Liver (tissue), 9 donors: ENCODE measurements around the gene BCAP29. TPM values are rescaled to one million over a fixed set of nuclear protein-coding genes. Genes with fewer than 3 reads are reported as not detected.

Experiments used
- DNase-seq: peaks from one replicate; pipeline ENCODE4 v3.0.0-alpha.2; 2017; ENCODE audit warnings: low spot score
- H3K27ac ChIP-seq, 2 donors: one replicate each; pipeline ENCODE4 v1.7.0; 2013; ENCODE audit warnings: inconsistent platforms in 2 of 2, low read length in 2 of 2, control low read depth in 1 of 2, low read depth in 1 of 2, mild to moderate bottlenecking in 1 of 2
- H3K27me3 ChIP-seq, 4 donors: one replicate each; pipeline versions ENCODE4 v1.6.1 to v1.7.0; 2013; ENCODE audit warnings: low read length in 3 of 4, inconsistent platforms in 1 of 4, mild to moderate bottlenecking in 1 of 4, moderate library complexity in 1 of 4; ENCODE audit not compliant: control insufficient read depth in 4 of 4, insufficient read depth in 4 of 4
- H3K36me3 ChIP-seq, 4 donors: one replicate each; pipeline versions ENCODE4 v1.6.1 to v1.7.0; 2013; ENCODE audit warnings: low read length in 3 of 4, mild to moderate bottlenecking in 3 of 4, low read depth in 1 of 4, moderate library complexity in 1 of 4; ENCODE audit not compliant: control insufficient read depth in 4 of 4, insufficient read depth in 3 of 4
- H3K4me1 ChIP-seq, 4 donors: one replicate each; pipeline versions ENCODE4 v1.6.1 to v1.7.0; 2013; ENCODE audit warnings: low read length in 3 of 4, mild to moderate bottlenecking in 3 of 4, moderate library complexity in 1 of 4; ENCODE audit not compliant: control insufficient read depth in 4 of 4, insufficient read depth in 4 of 4
- H3K4me3 ChIP-seq, 3 donors: one replicate each; pipeline versions ENCODE4 v1.6.1 to v1.7.0; 2013; ENCODE audit warnings: low read length in 3 of 3, control low read depth in 1 of 3, low read depth in 1 of 3, mild to moderate bottlenecking in 1 of 3
- H3K9ac ChIP-seq, 2 donors: one replicate each; pipeline ENCODE4 v1.7.0; 2013; ENCODE audit warnings: low read length in 2 of 2, mild to moderate bottlenecking in 2 of 2, moderate library complexity in 2 of 2, control low read depth in 1 of 2, low read depth in 1 of 2
- H3K9me3 ChIP-seq, 4 donors: one replicate each; pipeline versions ENCODE4 v1.6.1 to v1.7.0; 2013; ENCODE audit warnings: low read length in 3 of 4; ENCODE audit not compliant: control insufficient read depth in 4 of 4
- CTCF ChIP-seq: fragments of 150-350 bp; IDR thresholded peaks from 2 replicates; pipeline ENCODE4 v1.5.1; 2017; ENCODE audit warnings: improper control_type of control experiment, low read depth, low read length; ENCODE audit not compliant: missing input control
- EGR1 ChIP-seq, 2 donors: IDR thresholded peaks; 2 replicates each; pipeline ENCODE4 v1.6.1; 2016 to 2018; ENCODE audit warnings: antibody characterized with exemption in 2 of 2, low read depth in 2 of 2
- FOXA1 ChIP-seq: IDR thresholded peaks from 2 replicates; pipeline ENCODE4 v1.6.1; 2016; ENCODE audit warnings: antibody characterized with exemption
- FOXA2 ChIP-seq: IDR thresholded peaks from 2 replicates; pipeline ENCODE4 v1.6.1; 2016; ENCODE audit warnings: antibody characterized with exemption
- GABPA ChIP-seq, 2 donors: IDR thresholded peaks in 1 of 2; conservative IDR thresholded peaks in 1 of 2; 2 replicates each; pipeline ENCODE4 v1.6.1; 2016; ENCODE audit warnings: antibody characterized with exemption in 2 of 2, mild to moderate bottlenecking in 1 of 2, moderate library complexity in 1 of 2
- HNF4A ChIP-seq, 2 donors: conservative IDR thresholded peaks; 2 replicates each; pipeline ENCODE4 v1.6.1; 2016; ENCODE audit warnings: antibody characterized with exemption in 2 of 2, mild to moderate bottlenecking in 2 of 2
- HNF4G ChIP-seq: IDR thresholded peaks from 2 replicates; pipeline ENCODE4 v1.6.1; 2016; ENCODE audit warnings: antibody characterized with exemption
- JUND ChIP-seq, 2 donors: IDR thresholded peaks; 2 replicates each; pipeline ENCODE4 v1.6.1; 2016; ENCODE audit warnings: antibody characterized with exemption in 2 of 2
- NR2F2 ChIP-seq: IDR thresholded peaks from 2 replicates; pipeline ENCODE4 v1.6.1; 2016; ENCODE audit warnings: antibody characterized with exemption
- RAD21 ChIP-seq, 2 donors: IDR thresholded peaks; 2 replicates each; pipeline ENCODE4 v1.6.1; 2016; ENCODE audit warnings: antibody characterized with exemption in 2 of 2, mild to moderate bottlenecking in 2 of 2
- REST ChIP-seq: IDR thresholded peaks from 2 replicates; pipeline ENCODE4 v1.6.1; 2016; ENCODE audit warnings: antibody characterized with exemption, mild to moderate bottlenecking
- RXRA ChIP-seq, 2 donors: IDR thresholded peaks; 2 replicates each; pipeline ENCODE4 v1.6.1; 2017 to 2018; ENCODE audit warnings: antibody characterized with exemption in 2 of 2, mild to moderate bottlenecking in 1 of 2
- SP1 ChIP-seq: IDR thresholded peaks from 2 replicates; pipeline ENCODE4 v1.6.1; 2018; ENCODE audit warnings: antibody characterized with exemption, mild to moderate bottlenecking
- TAF1 ChIP-seq: conservative IDR thresholded peaks from 2 replicates; pipeline ENCODE4 v1.6.1; 2016; ENCODE audit warnings: antibody characterized with exemption, mild to moderate bottlenecking
- YY1 ChIP-seq: IDR thresholded peaks from 2 replicates; pipeline ENCODE4 v1.6.1; 2016; ENCODE audit warnings: antibody characterized with exemption, mild to moderate bottlenecking
- WGBS: extraction: QIAGEN DNeasy Blood & Tissue Kit; methylation state at CpG from one replicate; pipeline ENCODE4 v1.1.7; 2013; 5-methylcytosine and 5-hydroxymethylcytosine counted together
- polyA plus RNA-seq, 2 donors: library from polyadenylated mRNA; stranded (reverse) in 1 of 2; unstranded in 1 of 2; fragments of 200-250 nt in 1 of 2; fragments of >200 nt in 1 of 2; fragmentation: Nextera tagmentation in 1 of 2; extraction: Ambion mirVana in 1 of 2; gene quantifications; one replicate each; pipeline versions ENCODE4 v1.2.1 to v1.2.3, GENCODE V29; 2013 to 2015
- total RNA-seq, 2 donors: library from RNA; depleted of rRNA; stranded (reverse); fragments of >200 nt; gene quantifications; one replicate each; pipeline ENCODE4 v1.2.3, GENCODE V29; 2014
- TF ChIP-seq, protein P1 (sequence below): IDR thresholded peaks from 2 replicates; pipeline ENCODE4 v1.6.1; 2016; ENCODE audit warnings: antibody characterized with exemption
- TF ChIP-seq, protein P2 (sequence below): IDR thresholded peaks from 2 replicates; pipeline ENCODE4 v1.6.1; 2016; ENCODE audit warnings: antibody characterized with exemption
- TF ChIP-seq, protein P3 (sequence below): IDR thresholded peaks from 2 replicates; pipeline ENCODE4 v1.6.1; 2016; ENCODE audit warnings: antibody characterized with exemption
- donor health status: healthy.
- donor health status: healthy.
- donor health status: healthy.
- donor health status: healthy.
- donor health status: healthy.

BCAP29 gene, protein sequence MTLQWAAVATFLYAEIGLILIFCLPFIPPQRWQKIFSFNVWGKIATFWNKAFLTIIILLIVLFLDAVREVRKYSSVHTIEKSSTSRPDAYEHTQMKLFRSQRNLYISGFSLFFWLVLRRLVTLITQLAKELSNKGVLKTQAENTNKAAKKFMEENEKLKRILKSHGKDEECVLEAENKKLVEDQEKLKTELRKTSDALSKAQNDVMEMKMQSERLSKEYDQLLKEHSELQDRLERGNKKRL
- total RNA-seq (10 to 100 TPM; 40.2 to 77.7 TPM), polyA plus RNA-seq (10 to 100 TPM; 19.5 to 33.5 TPM)

GRCh38 chr7:107579885-107580715, at the start of gene BCAP29:
BCAP29 (plus strand) TSS chr7:107580246; CDS start chr7:107580773, 527 bp downstream.
- peak within 1 kb of the TSS; percentile 83 to 88 for H3K27ac ChIP-seq
- no peaks in the 10 kb centered on the region for H3K27me3 ChIP-seq
- H3K9me3 ChIP-seq = no peaks in the 10 kb centered on the region
- peak; percentile 80 for DNase-seq
- peak within 1 kb of the TSS; percentile 67 to 85 (median 80) for H3K4me3 ChIP-seq
- H3K4me1 ChIP-seq = peaks cover 0 to 21% (median 5%) of the 10 kb centered on the region in 4 donors
- under 1% methylated on average over 89 of the region's 89 CpGs for WGBS
- TF ChIP-seq YY1 (peak; percentile 64), SP1 (peak; percentile 8), HNF4G (peak; percentile 8), JUND (IDR thresholded peaks at IDR 0.05) (no peak), NR2F2 (no peak), GABPA (IDR thresholded peaks at IDR 0.05 in 1 of 2, conservative IDR thresholded peaks at IDR 0.05 in 1 of 2) (no peak), TAF1 (peak; percentile 28), CTCF (no peak), FOXA1 (no peak), RAD21 (IDR thresholded peaks at IDR 0.05) (peak; percentile 20 to 39), EGR1 (IDR thresholded peaks at IDR 0.05; ENCODE audit: low read depth in 2 of 2) (no peak), RXRA (IDR thresholded peaks at IDR 0.05) (peak in 1 of 2 donors; percentile 39), HNF4A (conservative IDR thresholded peaks at IDR 0.05) (peak; percentile 44 to 75), REST (no peak), FOXA2 (no peak)
- TF ChIP-seq, protein P1, sequence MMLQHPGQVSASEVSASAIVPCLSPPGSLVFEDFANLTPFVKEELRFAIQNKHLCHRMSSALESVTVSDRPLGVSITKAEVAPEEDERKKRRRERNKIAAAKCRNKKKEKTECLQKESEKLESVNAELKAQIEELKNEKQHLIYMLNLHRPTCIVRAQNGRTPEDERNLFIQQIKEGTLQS = no peak
- TF ChIP-seq, protein P2, sequence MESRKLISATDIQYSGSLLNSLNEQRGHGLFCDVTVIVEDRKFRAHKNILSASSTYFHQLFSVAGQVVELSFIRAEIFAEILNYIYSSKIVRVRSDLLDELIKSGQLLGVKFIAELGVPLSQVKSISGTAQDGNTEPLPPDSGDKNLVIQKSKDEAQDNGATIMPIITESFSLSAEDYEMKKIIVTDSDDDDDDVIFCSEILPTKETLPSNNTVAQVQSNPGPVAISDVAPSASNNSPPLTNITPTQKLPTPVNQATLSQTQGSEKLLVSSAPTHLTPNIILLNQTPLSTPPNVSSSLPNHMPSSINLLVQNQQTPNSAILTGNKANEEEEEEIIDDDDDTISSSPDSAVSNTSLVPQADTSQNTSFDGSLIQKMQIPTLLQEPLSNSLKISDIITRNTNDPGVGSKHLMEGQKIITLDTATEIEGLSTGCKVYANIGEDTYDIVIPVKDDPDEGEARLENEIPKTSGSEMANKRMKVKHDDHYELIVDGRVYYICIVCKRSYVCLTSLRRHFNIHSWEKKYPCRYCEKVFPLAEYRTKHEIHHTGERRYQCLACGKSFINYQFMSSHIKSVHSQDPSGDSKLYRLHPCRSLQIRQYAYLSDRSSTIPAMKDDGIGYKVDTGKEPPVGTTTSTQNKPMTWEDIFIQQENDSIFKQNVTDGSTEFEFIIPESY = no peak
- TF ChIP-seq, protein P3, sequence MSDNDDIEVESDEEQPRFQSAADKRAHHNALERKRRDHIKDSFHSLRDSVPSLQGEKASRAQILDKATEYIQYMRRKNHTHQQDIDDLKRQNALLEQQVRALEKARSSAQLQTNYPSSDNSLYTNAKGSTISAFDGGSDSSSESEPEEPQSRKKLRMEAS = no peak
- peaks cover 0 to 4% (median 0%) of the 10 kb centered on the region in 4 donors for H3K36me3 ChIP-seq
- peak within 1 kb of the TSS; percentile 57 to 83 for H3K9ac ChIP-seq
